GM19023 (cell line): ENCODE results near the gene KIAA1614.

Source experiments
- ATAC-seq: cut with Tn5 transposase; IDR thresholded peaks from one replicate; pipeline ENCODE4 v1.9.1; 2021; ENCODE audit warnings: mild to moderate bottlenecking, moderate library complexity; ENCODE audit not compliant: unreplicated experiment

KIAA1614 gene

GRCh38 chr1:180925471-180926051 lies 12.9 kb downstream of the KIAA1614 start:
- no peak for ATAC-seq

- no peak for ATAC-seq
Observed at GRCh38 chr1:180926164-180926981, 13.7 kb downstream of the KIAA1614 start.

GRCh38 chr1:180927348-180927747 lies 14.7 kb downstream of the KIAA1614 start:
- no peak for ATAC-seq

- ATAC-seq = no peak
Observed at GRCh38 chr1:180927841-180928240, 15.1 kb downstream of the KIAA1614 start.

- no peak for ATAC-seq
Observed at GRCh38 chr1:180928331-180929230, 15.9 kb downstream of the KIAA1614 start.

- ATAC-seq = no peak
Observed at GRCh38 chr1:180929389-180929788, 16.7 kb downstream of the KIAA1614 start.

- ATAC-seq = no peak
Observed at GRCh38 chr1:180930687-180931086, 18.0 kb downstream of the KIAA1614 start.

GRCh38 chr1:180931529-180931928 lies 18.8 kb downstream of the KIAA1614 start:
- no peak for ATAC-seq

- ATAC-seq = no peak
Observed at GRCh38 chr1:180932378-180932777, 19.7 kb downstream of the KIAA1614 start.

- ATAC-seq = no peak
Observed at GRCh38 chr1:180933141-180933540, 20.4 kb downstream of the KIAA1614 start.

GRCh38 chr1:180934563-180934962 lies 21.9 kb downstream of the KIAA1614 start:
- no peak for ATAC-seq

- peak; percentile 44 for ATAC-seq
Observed at GRCh38 chr1:180935326-180936109, 22.8 kb downstream of the KIAA1614 start.

GRCh38 chr1:180936110-180937011 lies 23.7 kb downstream of the KIAA1614 start:
- ATAC-seq = no peak

GRCh38 chr1:180937012-180937372 lies 24.3 kb downstream of the KIAA1614 start:
- ATAC-seq = no peak

- no peak for ATAC-seq
Observed at GRCh38 chr1:180937624-180938225, 25.0 kb downstream of the KIAA1614 start.

GRCh38 chr1:180939073-180939710 lies 26.5 kb downstream of the KIAA1614 start:
- ATAC-seq = no peak

GRCh38 chr1:180939711-180940103 lies 27.0 kb downstream of the KIAA1614 start:
- ATAC-seq = no peak

GRCh38 chr1:180940445-180940844 lies 27.7 kb downstream of the KIAA1614 start:
- ATAC-seq = no peak
